GM10248 (cell line): ENCODE measurements around the gene SPAG8.
A peak's percentile ranks its signal among the peaks of the same experiment; 100 is the strongest.

Experiments
- CTCF ChIA-PET: fragments of 300-600 bp; sonication (Branson Sonifier 250); formaldehyde crosslinking; extraction: SDS; loops from one replicate; lab custom pipeline; 2021; ENCODE audit warnings: antibody characterized with exemption; lab: Yijun Ruan, JAX
- POLR2A ChIA-PET: fragments of 350-650 bp; sonication (Branson Sonifier 250); formaldehyde crosslinking; extraction: SDS; loops from one replicate; lab custom pipeline; 2020; ENCODE audit warnings: antibody characterized with exemption; lab: Yijun Ruan, JAX
- DNase-seq: peaks from one replicate; pipeline ENCODE4 v3.0.0; 2012; ENCODE audit errors: extremely low spot score
- CTCF ChIP-seq: IDR thresholded peaks from 2 replicates; pipeline ENCODE4 v1.5.1; 2012; ENCODE audit warnings: mild to moderate bottlenecking, low read depth; ENCODE audit errors: extremely low read depth, missing control alignments, control extremely low read depth

Gene SPAG8

GRCh38 chr9:35790385-35791296 is 21.4 kb downstream of the SPAG8 start:
- POLR2A ChIA-PET = no interaction called here
- CTCF ChIA-PET = interaction anchor here (0.7 to 4.1 kb wide), 40 partner anchors 8 to 187 kb away, joined by 3 to 72 read pairs (median 6); partner anchors contain the start of genes FAM221B, HINT2, MSMP and SPAG8
- DNase-seq = peak; percentile 85
- TF ChIP-seq CTCF = peak; percentile 67

- ChIA-PET POLR2A (no interaction called here), CTCF (interaction anchor here (0.7 to 4.1 kb wide), 39 partner anchors 8 to 186 kb away, joined by 3 to 72 read pairs (median 6); partner anchors contain the start of genes FAM221B, HINT2, MSMP and SPAG8)
- TF ChIP-seq CTCF = no peak
- no peak for DNase-seq
Observed at GRCh38 chr9:35790025-35790384, 22.1 kb downstream of the SPAG8 start.

GRCh38 chr9:35789541-35789940 is 22.5 kb downstream of the SPAG8 start:
- ChIA-PET POLR2A (no interaction called here), CTCF (interaction anchor here (0.7 to 4.1 kb wide), 38 partner anchors 7 to 141 kb away, joined by 3 to 72 read pairs (median 6); partner anchors contain the start of genes HINT2, MSMP and SPAG8)
- TF ChIP-seq CTCF = no peak
- no peak for DNase-seq

GRCh38 chr9:35783418-35783817 is 28.6 kb downstream of the SPAG8 start:
- CTCF ChIA-PET = interaction anchor here (1.0 to 1.6 kb wide), 3 partner anchors 11 to 42 kb away, joined by 3 to 4 read pairs (median 3); no protein-coding TSS in a partner anchor
- no peak for DNase-seq
- no peak for TF ChIP-seq CTCF
- POLR2A ChIA-PET = no interaction called here

- ChIA-PET CTCF (interaction anchor here (0.9 to 4.0 kb wide), 3 partner anchors 8 to 45 kb away, joined by 3 to 33 read pairs (median 6); no protein-coding TSS in a partner anchor), POLR2A (interaction anchor here (0.7 kb wide), 1 partner anchor 709 kb away, joined by 5 read pairs; no protein-coding TSS in a partner anchor)
- TF ChIP-seq CTCF = no peak
- DNase-seq = no peak
Observed at GRCh38 chr9:35781066-35781465, 31.0 kb downstream of the SPAG8 start.

GRCh38 chr9:35778496-35778895 is 33.6 kb downstream of the SPAG8 start:
- CTCF ChIA-PET = interaction anchor here (0.8 to 4.0 kb wide), 5 partner anchors 11 to 175 kb away, joined by 3 to 33 read pairs (median 4); no protein-coding TSS in a partner anchor
- POLR2A ChIA-PET = no interaction called here

More at GRCh38 chr9:35778496-35778895, 33.6 kb downstream of the SPAG8 start:
- TF ChIP-seq CTCF = no peak
- no peak for DNase-seq
